IMR-90 (cell line): ENCODE data around the gene SH3D21. TPM values are rescaled to one million over a fixed set of nuclear protein-coding genes. Genes with fewer than 3 reads are reported as not detected.
A peak's percentile ranks its signal among the peaks of the same experiment; 100 is the strongest.

Experiments
- ATAC-seq: fragments of 200-7000 bp; cut with Tn5 transposase; 2 replicates; pipeline ENCODE4 v1.9.1; 2020; ENCODE audit warnings: low read depth, mild to moderate bottlenecking, moderate library complexity
- BruUV-seq: library from RNA; stranded (reverse); fragments of 400-500 nt; replicated peaks from 2 replicates; lab custom pipeline; 2021; lab: Mats Ljungman, UMichigan
- CTCF ChIA-PET: fragments of 300-600 bp; formaldehyde crosslinking; extraction: SDS; loops from one replicate; lab custom pipeline; 2021; ENCODE audit warnings: antibody characterized with exemption; lab: Yijun Ruan, JAX
- POLR2A ChIA-PET: fragments of 300-600 bp; sonication (Branson Sonifier 250); formaldehyde crosslinking; loops from one replicate; lab custom pipeline; 2022; ENCODE audit warnings: antibody characterized with exemption; ENCODE audit not compliant: unreplicated experiment; lab: Charles Lee
- DNase-seq: peaks from one replicate; pipeline ENCODE4 v3.0.0; 2013
- H2AFZ ChIP-seq: replicated peaks from 2 replicates; pipeline ENCODE3; 2013; ENCODE audit warnings: low read length, mild to moderate bottlenecking; ENCODE audit not compliant: poor library complexity
- H2AK5ac ChIP-seq: 2 replicates; pipeline ENCODE4 v1.6.1; 2013; ENCODE audit warnings: low read depth, low read length, inconsistent platforms
- H2AK9ac ChIP-seq: replicated peaks from 2 replicates; pipeline ENCODE3; 2013; ENCODE audit warnings: mild to moderate bottlenecking, low read depth, low read length, moderate library complexity; ENCODE audit not compliant: poor library complexity
- H2BK120ac ChIP-seq: 2 replicates; pipeline ENCODE4 v1.6.1; 2013; ENCODE audit warnings: low read depth, low read length, inconsistent platforms
- H2BK15ac ChIP-seq: 3 replicates; pipeline ENCODE4 v1.6.1; 2013; ENCODE audit warnings: low read depth, low read length, inconsistent platforms
- H2BK20ac ChIP-seq: 2 replicates; pipeline ENCODE4 v1.6.1; 2013; ENCODE audit warnings: low read depth, mild to moderate bottlenecking, inconsistent platforms, low read length, moderate library complexity
- H2BK5ac ChIP-seq: 2 replicates; pipeline ENCODE4 v1.6.1; 2013; ENCODE audit warnings: mild to moderate bottlenecking, low read depth, low read length, inconsistent platforms; ENCODE audit not compliant: poor library complexity, severe bottlenecking
- H3K14ac ChIP-seq: replicated peaks from 2 replicates; pipeline ENCODE4 v1.6.1; 2013; ENCODE audit warnings: low read depth, low read length, inconsistent platforms
- H3K18ac ChIP-seq: 2 replicates; pipeline ENCODE4 v1.6.1; 2013; ENCODE audit warnings: low read depth, low read length, control low read depth
- H3K23ac ChIP-seq: 2 replicates; pipeline ENCODE4 v1.6.1; 2013; ENCODE audit warnings: low read depth, low read length, inconsistent platforms
- H3K27ac ChIP-seq: 2 replicates; pipeline ENCODE4 v1.5.1; 2013; ENCODE audit warnings: mild to moderate bottlenecking, control low read depth, low read length; ENCODE audit not compliant: insufficient read depth
- H3K27me3 ChIP-seq: 2 replicates; pipeline ENCODE4 v1.6.1; 2013; ENCODE audit warnings: low read length; ENCODE audit not compliant: control insufficient read depth, insufficient read depth
- H3K36me3 ChIP-seq: 2 replicates; pipeline ENCODE4 v1.6.1; 2013; ENCODE audit warnings: low read length, mixed read lengths; ENCODE audit not compliant: control insufficient read depth, insufficient read depth
- H3K4ac ChIP-seq: 2 replicates; pipeline ENCODE4 v1.6.1; 2013; ENCODE audit warnings: low read depth, low read length, inconsistent platforms
- H3K4me1 ChIP-seq: 2 replicates; pipeline ENCODE4 v1.6.1; 2013; ENCODE audit warnings: low read length, mixed read lengths; ENCODE audit not compliant: control insufficient read depth, insufficient read depth
- H3K4me2 ChIP-seq: 2 replicates; pipeline ENCODE4 v1.6.1; 2013; ENCODE audit warnings: low read depth, mild to moderate bottlenecking, control low read depth, low read length, moderate library complexity
- H3K4me3 ChIP-seq: 2 replicates; pipeline ENCODE4 v1.5.1; 2013; ENCODE audit warnings: low read depth, mild to moderate bottlenecking, control low read depth, low read length, moderate library complexity; ENCODE audit not compliant: insufficient read depth
- H3K56ac ChIP-seq: 2 replicates; pipeline ENCODE4 v1.6.1; 2013; ENCODE audit warnings: low read length, inconsistent platforms; ENCODE audit not compliant: insufficient read depth; ENCODE audit errors: extremely low read depth
- H3K79me1 ChIP-seq, 2 experiments: 2 replicates each; pipeline ENCODE4 v1.6.1; 2013; ENCODE audit warnings: low read length in 2 of 2, inconsistent platforms in 1 of 2, low read depth in 1 of 2
- H3K9ac ChIP-seq: 2 replicates; pipeline ENCODE4 v1.6.1; 2013; ENCODE audit warnings: low read depth, low read length, control low read depth
- H3K9me1 ChIP-seq: 2 replicates; pipeline ENCODE4 v1.6.1; 2013; ENCODE audit warnings: low read length, inconsistent platforms; ENCODE audit not compliant: insufficient read depth
- H3K9me3 ChIP-seq: 2 replicates; pipeline ENCODE4 v1.6.1; 2013; ENCODE audit warnings: low read length; ENCODE audit not compliant: control insufficient read depth, insufficient read depth
- H4K20me1 ChIP-seq: 2 replicates; pipeline ENCODE4 v1.6.1; 2013; ENCODE audit warnings: low read length, inconsistent platforms; ENCODE audit not compliant: insufficient read depth
- H4K5ac ChIP-seq: 2 replicates; pipeline ENCODE4 v1.6.1; 2013; ENCODE audit warnings: mild to moderate bottlenecking, low read depth, low read length, control low read depth
- H4K8ac ChIP-seq, 2 experiments: 2 replicates each; pipeline ENCODE4 v1.6.1; 2013; ENCODE audit warnings: low read depth in 2 of 2, low read length in 2 of 2, control low read depth in 1 of 2, inconsistent platforms in 1 of 2
- H4K91ac ChIP-seq: 2 replicates; pipeline ENCODE4 v1.6.1; 2013; ENCODE audit warnings: low read depth, low read length, inconsistent platforms; ENCODE audit not compliant: insufficient read depth
- BHLHE40 ChIP-seq: fragments of 150-350 bp; IDR thresholded peaks from 2 replicates; pipeline ENCODE4 v1.6.1; 2016; ENCODE audit warnings: mild to moderate bottlenecking, low read depth, low read length
- CHD1 ChIP-seq: IDR thresholded peaks from 2 replicates; pipeline ENCODE4 v1.6.1; 2012; ENCODE audit warnings: low read depth, low read length, improper control_type of control experiment
- FOS ChIP-seq: fragments of 150-350 bp; IDR thresholded peaks from 2 replicates; pipeline ENCODE4 v1.6.1; 2016; ENCODE audit warnings: low read depth, low read length
- MAFK ChIP-seq: IDR thresholded peaks from 2 replicates; pipeline ENCODE4 v1.6.1; 2012; ENCODE audit warnings: low read depth, low read length, improper control_type of control experiment
- MXI1 ChIP-seq: IDR thresholded peaks from 2 replicates; pipeline ENCODE4 v1.6.1; 2012; ENCODE audit warnings: low read depth, mild to moderate bottlenecking, low read length, moderate library complexity, borderline replicate concordance
- NFE2L2 ChIP-seq: fragments of 150-350 bp; IDR thresholded peaks from 2 replicates; pipeline ENCODE4 v1.6.1; 2016; ENCODE audit warnings: low read depth, mild to moderate bottlenecking, low read length
- POLR2A ChIP-seq: IDR thresholded peaks from 2 replicates; pipeline ENCODE4 v1.6.1; 2012; ENCODE audit warnings: mild to moderate bottlenecking, low read depth, low read length
- RFX5 ChIP-seq: IDR thresholded peaks from 2 replicates; pipeline ENCODE4 v1.8.0; 2012; ENCODE audit warnings: low read depth, mild to moderate bottlenecking, low read length, moderate library complexity
- USF2 ChIP-seq: fragments of 150-350 bp; IDR thresholded peaks from 2 replicates; pipeline ENCODE4 v1.6.1; 2017; ENCODE audit warnings: mild to moderate bottlenecking, antibody characterized with exemption, low read length, low read depth
- WGBS, 2 experiments: methylation state at CpG; one replicate each; pipeline versions ENCODE4 v1.1.5 to v1.1.7; 2013; ENCODE audit warnings: missing lambda C conversion rate in 2 of 2; ENCODE audit not compliant: insufficient read length in 1 of 2; ENCODE audit errors: extremely low coverage in 2 of 2; 5-methylcytosine and 5-hydroxymethylcytosine counted together
- dilution Hi-C: fragments of 300-500 bp; cut with HindIII; formaldehyde crosslinking; loops from one replicate; pipeline ENCODE4 v1.14.3; 2018; ENCODE audit warnings: low sequenced_read_pairs; ENCODE audit not compliant: unreplicated experiment
- in situ Hi-C: fragments of 300-500 bp; cut with MboI; formaldehyde crosslinking; loops from 3 replicates; pipeline ENCODE4 v1.14.3; 2019; ENCODE audit warnings: low sequenced_read_pairs, inconsistent platforms, mixed read lengths
- intact Hi-C: fragments of 100-400 bp; cut with micrococcal nuclease; formaldehyde crosslinking; loops from 2 replicates; pipeline ENCODE4 v1.10.0; 2022
- polyA plus RNA-seq, 3 experiments: library from polyadenylated mRNA; depleted of rRNA; stranded (reverse); fragments of >200 nt; gene quantifications; 2 replicates each; pipeline ENCODE4 v1.2.3, GENCODE V29; 2012; ENCODE audit warnings: low replicate concordance in 1 of 3
- total RNA-seq: library from RNA; depleted of rRNA; stranded (reverse); fragments of >200 nt; gene quantifications from 2 replicates; pipeline ENCODE4 v1.2.3, GENCODE V29; 2012

The SH3D21 gene
- total and polyA plus RNA-seq, 2 of the 4 experiments (the other 2 are of a cell fraction), result 1.8 to 11.9 TPM

DNA sequence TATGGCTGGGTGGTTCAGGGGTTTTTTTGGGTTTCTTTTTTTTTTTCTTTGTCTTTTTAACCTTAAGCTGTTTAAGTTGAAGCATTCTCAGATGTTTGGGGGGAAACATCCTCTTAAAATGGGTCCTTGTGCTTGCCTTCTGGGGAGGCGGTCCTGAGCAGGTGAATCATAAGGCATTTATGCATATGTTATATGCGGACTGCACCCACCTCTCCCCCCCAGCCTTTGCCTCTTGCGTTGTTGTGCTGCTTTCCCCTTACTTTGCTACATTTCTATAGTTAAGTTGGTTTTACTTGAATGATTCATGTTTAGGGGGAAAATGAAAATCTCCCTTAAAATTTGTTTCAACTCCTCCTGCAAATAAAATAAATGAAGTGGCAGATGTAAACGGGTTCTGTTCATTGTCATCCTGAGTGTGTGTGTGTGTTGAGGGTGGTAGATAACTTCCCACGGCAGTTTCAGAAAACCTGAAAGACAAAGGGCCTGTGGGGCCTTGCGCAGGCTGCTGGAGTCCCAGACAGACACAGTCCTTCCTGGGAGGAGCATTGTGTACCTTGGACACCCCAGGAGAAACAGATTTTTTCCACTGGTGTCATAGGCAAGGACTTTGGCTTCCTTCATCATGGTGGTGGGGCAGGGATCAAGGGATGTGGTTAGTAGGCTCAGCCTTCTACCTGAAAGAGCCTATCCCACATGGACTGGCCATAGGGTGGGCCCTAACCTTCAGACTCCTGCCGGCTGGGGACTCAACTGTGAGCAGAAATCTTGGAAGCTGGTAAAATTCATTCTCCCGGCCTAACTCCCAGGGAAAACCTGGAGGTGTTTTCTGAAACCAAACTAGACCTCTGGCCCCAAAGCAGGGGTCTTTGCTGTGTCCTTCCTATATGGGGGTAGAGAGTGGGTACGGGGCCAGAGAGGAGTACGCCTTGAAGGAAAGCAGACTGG, 926 bp upstream of the SH3D21 start:
- peaks cover 10% of the 10 kb centered on the region; the same call in 1 of the 2 replicates for H4K20me1 ChIP-seq
- no peak overlapping the region for H4K5ac ChIP-seq
- H3K9me1 ChIP-seq, result peaks cover 14% of the 10 kb centered on the region
- H3K27ac ChIP-seq, result no peak overlapping the region
- H3K27me3 ChIP-seq, result no peaks in the 10 kb centered on the region
- peaks cover 24 to 62% of the 10 kb centered on the region in 2 experiments; a peak in 3 of 4 replicates for H3K79me1 ChIP-seq
- no peak overlapping the region for H2BK5ac ChIP-seq
- H2AFZ ChIP-seq, result no peak overlapping the region
- CTCF ChIA-PET, result no interaction called here
- no peak overlapping the region for H2AK5ac ChIP-seq
- in situ Hi-C loops (no loop called here), dilution Hi-C loops (no loop called here), intact Hi-C loops (no loop called here)
- no peaks in the 10 kb centered on the region for H3K9me3 ChIP-seq
- H2BK20ac ChIP-seq, result no peak overlapping the region
- peaks cover 8% of the 10 kb centered on the region for H3K4me1 ChIP-seq
- H3K14ac ChIP-seq, result no peak overlapping the region
- no peak for ATAC-seq
- no peak for TF ChIP-seq MXI1
- TF ChIP-seq USF2, result no peak
- TF ChIP-seq MAFK, result no peak
- no peak for TF ChIP-seq BHLHE40
- no peak for TF ChIP-seq RFX5
- no peak for TF ChIP-seq NFE2L2
- no peak for TF ChIP-seq CHD1
- no peak for TF ChIP-seq POLR2A
- TF ChIP-seq FOS, result no peak
- WGBS, 2 experiments, result 37% methylated on average over 2 of the region's 10 CpGs; no CpG with 5 or more reads in 1 of the 2 experiments
- no peak overlapping the region for H3K4me2 ChIP-seq
- H3K4ac ChIP-seq, result no peak overlapping the region
- H3K23ac ChIP-seq, result peak overlapping the region; percentile 55; the same call in 1 of the 2 replicates
- no peak for DNase-seq
- no peak overlapping the region for H3K56ac ChIP-seq
- no peak overlapping the region for H3K18ac ChIP-seq
- POLR2A ChIA-PET, result no interaction called here
- H3K4me3 ChIP-seq, result no peak overlapping the region
- no TSS peak for BruUV-seq
- peaks cover 38% of the 10 kb centered on the region for H3K36me3 ChIP-seq
- H2BK120ac ChIP-seq, result no peak overlapping the region
- no peak overlapping the region for H3K9ac ChIP-seq
- H2BK15ac ChIP-seq, result no peak overlapping the region
- peak overlapping the region; percentile 23 for H2AK9ac ChIP-seq
- no peak overlapping the region for H4K8ac ChIP-seq
- no peak overlapping the region for H4K91ac ChIP-seq
